GM21723 (cell line): ENCODE results near the gene TIMM17A.

Experiments used
- ATAC-seq: cut with Tn5 transposase; IDR thresholded peaks from one replicate; pipeline ENCODE4 v1.9.1; 2021; ENCODE audit warnings: mild to moderate bottlenecking, moderate library complexity; ENCODE audit not compliant: unreplicated experiment

The TIMM17A gene

GRCh38 chr1:201982623-201983379, 27.5 kb downstream of the TIMM17A start, which contains the start of gene RNPEP:
TSS of gene RNPEP (plus strand) at chr1:201982648. CDS start at chr1:201982667, 19 bp downstream.
- ATAC-seq = peak; percentile 78

DNA sequence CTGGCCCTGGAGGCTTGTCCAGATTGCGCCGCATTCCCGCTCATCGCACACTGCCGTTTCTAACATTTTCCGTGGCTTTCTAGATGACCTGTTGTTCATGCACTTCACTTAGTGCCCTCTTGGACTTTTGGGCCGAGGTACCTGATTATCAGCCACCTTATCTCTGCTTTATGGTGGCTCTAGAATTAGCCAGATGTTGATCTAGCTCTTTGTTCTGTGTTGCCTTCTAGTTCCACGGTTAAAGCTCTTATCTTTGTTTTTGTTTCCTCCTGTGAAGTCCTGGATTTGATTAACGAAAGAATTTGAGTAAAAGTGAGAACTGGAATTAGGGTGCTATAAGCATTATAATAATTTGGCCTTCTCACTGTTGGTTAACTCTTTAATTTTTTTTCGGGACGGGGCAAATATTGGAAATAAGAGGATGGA, 28.1 kb downstream of the TIMM17A start:
- ATAC-seq = no peak

DNA sequence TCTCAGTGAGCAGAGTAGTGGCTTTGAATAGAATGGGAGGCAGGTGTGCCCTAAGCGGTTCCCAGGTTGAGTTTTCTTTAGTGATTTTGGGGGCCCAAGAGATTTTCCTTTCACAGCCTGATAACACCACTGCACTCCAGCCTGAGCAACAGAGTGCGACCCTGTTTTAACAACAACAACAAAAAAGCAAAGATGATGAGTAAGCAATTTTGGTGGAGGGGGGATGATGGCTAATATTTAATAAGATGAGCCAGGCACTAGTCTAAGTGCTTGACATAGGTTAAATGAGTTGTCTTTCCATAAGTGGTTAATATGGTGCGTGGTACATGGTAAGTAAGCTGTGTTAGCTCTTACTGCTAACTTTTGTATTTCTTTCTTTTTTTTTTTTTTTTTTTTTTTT, 29.1 kb downstream of the TIMM17A start:
- ATAC-seq = no peak

GRCh38 chr1:201985355-201985754, 30.1 kb downstream of the TIMM17A start:
- no peak for ATAC-seq

DNA sequence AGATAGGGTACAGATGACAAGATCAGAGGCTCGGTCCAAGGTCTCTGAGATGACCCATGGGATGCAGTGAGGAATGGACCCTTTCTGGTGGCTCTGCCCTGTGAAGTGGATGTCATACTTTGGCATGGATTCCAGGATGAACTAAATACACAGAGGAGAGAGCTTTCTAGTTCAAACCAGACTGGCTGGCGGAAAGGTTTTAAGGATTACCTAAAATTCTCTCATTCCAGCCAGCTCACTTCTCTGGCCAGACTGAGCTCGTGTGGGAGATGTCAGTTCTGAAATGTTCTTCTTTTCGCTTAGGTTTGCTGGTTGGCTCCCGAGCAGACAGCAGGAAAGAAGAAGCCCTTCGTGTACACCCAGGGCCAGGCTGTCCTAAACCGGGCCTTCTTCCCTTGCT, 33.3 kb downstream of the TIMM17A start:
- ATAC-seq = no peak

GRCh38 chr1:201989354-201990128, 34.2 kb downstream of the TIMM17A start:
- ATAC-seq = no peak

GRCh38 chr1:201990427-201990826, 35.1 kb downstream of the TIMM17A start:
- ATAC-seq = no peak

GRCh38 chr1:201999625-202000238, 44.4 kb downstream of the TIMM17A start:
- no peak for ATAC-seq

DNA sequence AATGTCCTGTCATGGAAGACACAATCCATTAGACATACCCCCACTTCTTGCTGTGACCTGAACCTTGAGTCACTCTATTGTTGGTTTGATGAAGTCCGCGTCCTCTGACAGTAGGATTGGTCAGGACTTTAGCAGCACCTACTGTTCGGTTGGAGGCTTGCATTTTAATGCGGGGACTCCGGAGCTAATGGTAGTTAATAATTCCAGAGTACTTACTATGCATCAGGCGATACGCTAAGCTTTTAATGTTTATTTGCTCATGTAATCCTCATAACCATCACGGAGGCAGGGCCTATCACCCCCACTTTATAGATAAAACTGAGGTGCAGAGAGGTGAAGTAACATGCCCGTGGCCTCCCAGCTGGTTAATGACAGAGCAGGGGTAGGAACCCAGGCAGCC, 47.2 kb downstream of the TIMM17A start:
- no peak for ATAC-seq

GRCh38 chr1:202004711-202005110, 49.4 kb downstream of the TIMM17A start:
- no peak for ATAC-seq

- ATAC-seq = no peak
These were observed 50.7 kb downstream of the TIMM17A start for GRCh38 chr1:202005958-202006357.

- ATAC-seq = no peak
These were observed 52.0 kb downstream of the TIMM17A start for GRCh38 chr1:202007304-202007703.

DNA sequence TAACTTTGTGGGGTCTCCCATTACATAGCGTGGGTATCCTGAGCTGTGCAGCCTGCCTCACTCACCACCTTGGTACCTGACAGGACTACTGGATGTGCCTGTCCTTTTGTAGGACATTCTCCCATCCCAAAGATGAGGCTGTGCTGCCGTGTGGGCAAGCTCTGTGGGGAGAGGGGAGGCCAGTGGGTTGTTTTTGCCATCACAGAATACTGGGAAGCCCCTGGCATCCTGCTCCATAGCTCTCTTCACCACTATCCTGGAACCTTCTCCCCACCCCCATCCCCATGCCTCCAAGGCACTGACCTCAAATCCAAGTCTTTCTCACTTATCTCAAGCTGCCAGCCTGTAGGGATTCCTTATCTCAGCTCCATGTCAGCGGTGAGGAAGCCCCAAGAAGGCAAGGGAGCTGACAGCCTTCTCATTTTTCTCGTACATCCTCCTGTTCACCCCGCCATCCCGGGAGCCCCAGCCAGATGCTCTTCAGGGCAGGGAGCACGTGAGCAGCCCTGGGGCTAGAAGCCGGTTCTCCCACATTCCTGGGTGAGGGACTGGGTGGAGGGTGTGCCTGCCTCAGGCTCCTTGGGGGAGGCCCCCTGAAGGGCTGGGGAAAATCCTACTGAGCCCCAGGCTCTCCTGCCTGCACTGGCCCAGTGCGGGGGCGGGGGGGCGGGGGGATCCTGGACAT, 52.6 kb downstream of the TIMM17A start:
- ATAC-seq = no peak

GRCh38 chr1:202009326-202010179, 54.2 kb downstream of the TIMM17A start:
- ATAC-seq = no peak

DNA sequence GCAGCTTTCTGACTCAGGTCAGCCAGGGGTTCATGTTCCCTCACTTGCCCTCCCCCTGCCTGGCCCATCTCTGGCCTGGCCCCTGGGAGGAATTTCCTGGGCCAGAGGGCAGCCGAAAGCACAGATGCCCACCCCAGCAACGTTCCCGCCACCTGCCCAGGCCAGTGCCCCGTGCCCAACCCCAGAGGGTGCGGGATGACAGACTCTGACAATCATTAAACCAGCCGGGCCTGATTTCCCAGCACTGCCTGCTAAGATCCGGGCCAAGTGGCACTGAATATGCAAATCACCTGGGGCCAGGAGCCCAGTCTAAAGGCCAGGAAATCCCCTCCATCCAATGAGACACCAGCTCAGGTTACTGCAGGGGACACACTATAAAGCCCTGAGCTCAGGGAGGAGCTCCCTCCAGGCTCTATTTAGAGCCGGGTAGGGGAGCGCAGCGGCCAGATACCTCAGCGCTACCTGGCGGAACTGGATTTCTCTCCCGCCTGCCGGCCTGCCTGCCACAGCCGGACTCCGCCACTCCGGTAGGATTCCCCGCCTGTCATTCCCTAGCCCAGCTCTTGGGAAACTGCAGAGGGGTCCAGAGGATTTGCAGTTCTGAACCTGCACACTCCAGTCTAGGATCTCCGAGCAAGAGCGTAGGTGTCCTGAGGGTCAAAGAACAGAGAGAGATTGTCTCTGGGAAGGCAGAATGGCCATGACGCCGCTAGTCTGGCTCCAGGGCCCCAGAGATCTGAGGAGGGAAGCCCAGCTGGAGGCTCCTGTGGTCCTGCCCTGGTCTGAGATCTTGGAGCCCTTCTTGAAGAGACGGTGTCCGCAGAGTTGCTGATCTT, 55.1 kb downstream of the TIMM17A start, which contains the start of gene ELF3:
Gene ELF3 (plus strand): TSS at position 408 of the 836 bp plus-strand sequence. CDS start 550 bp downstream, outside the sequence.
- peak; percentile 74 for ATAC-seq

- no peak for ATAC-seq
These were observed 56.7 kb downstream of the TIMM17A start for GRCh38 chr1:202011994-202012393.

DNA sequence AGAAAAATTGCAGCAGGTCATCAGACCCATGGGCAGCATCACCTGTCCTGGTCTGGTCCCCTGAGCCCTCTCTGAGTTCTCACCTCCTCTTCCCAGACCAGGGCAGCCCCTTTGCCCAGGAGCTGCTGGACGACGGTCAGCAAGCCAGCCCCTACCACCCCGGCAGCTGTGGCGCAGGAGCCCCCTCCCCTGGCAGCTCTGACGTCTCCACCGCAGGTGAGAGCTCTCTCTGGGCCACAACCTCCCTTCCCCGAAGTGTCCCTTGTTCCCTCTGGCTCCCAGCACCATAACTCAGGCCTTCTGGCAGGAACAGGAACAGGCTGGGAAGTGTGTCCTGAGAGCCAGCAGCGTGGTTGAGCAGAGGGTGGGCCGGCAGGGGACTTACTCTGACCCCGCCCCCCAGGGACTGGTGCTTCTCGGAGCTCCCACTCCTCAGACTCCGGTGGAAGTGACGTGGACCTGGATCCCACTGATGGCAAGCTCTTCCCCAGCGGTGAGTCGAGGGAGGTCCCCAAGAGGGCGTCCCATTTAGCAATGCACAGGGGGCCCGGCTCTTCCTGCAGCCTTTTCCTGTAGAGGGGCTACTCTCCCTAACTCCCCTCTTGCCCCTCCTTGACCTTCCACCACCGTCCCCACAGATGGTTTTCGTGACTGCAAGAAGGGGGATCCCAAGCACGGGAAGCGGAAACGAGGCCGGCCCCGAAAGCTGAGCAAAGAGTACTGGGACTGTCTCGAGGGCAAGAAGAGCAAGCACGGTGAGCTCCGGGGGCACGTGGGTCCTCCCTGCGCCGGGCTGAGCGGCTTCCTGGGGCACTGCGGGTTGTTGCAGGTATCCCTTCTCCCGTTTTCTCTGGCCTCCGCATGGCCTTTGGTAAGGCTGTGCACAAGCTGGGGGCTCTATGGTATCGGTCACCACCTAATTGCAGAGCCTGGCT, 57.5 kb downstream of the TIMM17A start:
- ATAC-seq = no peak

DNA sequence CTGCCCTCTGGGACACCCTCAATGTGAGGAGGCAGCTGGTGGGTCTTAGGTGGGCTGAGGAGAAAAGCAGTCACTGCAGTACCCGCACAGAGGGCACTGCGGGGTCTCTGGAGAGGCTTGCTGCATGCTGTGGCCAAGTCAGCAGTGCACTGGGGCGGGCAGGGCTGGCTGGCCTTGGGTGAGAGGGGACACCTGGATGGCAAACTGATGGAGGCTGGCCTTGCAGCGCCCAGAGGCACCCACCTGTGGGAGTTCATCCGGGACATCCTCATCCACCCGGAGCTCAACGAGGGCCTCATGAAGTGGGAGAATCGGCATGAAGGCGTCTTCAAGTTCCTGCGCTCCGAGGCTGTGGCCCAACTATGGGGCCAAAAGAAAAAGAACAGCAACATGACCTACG, 58.3 kb downstream of the TIMM17A start:
- ATAC-seq = no peak
